Central memory CD8-positive, alpha-beta T cell (primary cell): ENCODE results near the gene RDM1.

ENCODE experiments used
- ATAC-seq: fragments of 150-1000 bp; cut with Tn5 transposase; replicated peaks from 2 replicates; pipeline ENCODE4 v1.10.0; 2022; ENCODE audit warnings: mild to moderate bottlenecking, moderate FRiP score, moderate number of reproducible peaks; ENCODE audit not compliant: poor library complexity, severe bottlenecking; ENCODE audit errors: extremely low read depth
- DNase-seq, 2 donors: peaks; one replicate each; pipeline ENCODE4 v3.0.0; 2021; ENCODE audit warnings: low spot score in 2 of 2
- H3K27ac Mint-ChIP-seq: one replicate; pipeline ENCODE4 v1.8.0; 2022; ENCODE audit warnings: low read depth, mild to moderate bottlenecking, moderate library complexity, mixed read lengths
- H3K27me3 Mint-ChIP-seq: one replicate; pipeline ENCODE4 v1.8.0; 2022; ENCODE audit warnings: mixed read lengths
- H3K36me3 Mint-ChIP-seq: one replicate; pipeline ENCODE4 v1.8.0; 2022; ENCODE audit warnings: mild to moderate bottlenecking, moderate library complexity, mixed read lengths; ENCODE audit not compliant: insufficient read depth
- H3K4me1 Mint-ChIP-seq: one replicate; pipeline ENCODE4 v1.8.0; 2022; ENCODE audit warnings: mixed read lengths
- H3K4me3 Mint-ChIP-seq: one replicate; pipeline ENCODE4 v1.8.0; 2022; ENCODE audit warnings: mild to moderate bottlenecking, moderate library complexity, mixed read lengths
- H3K9me3 Mint-ChIP-seq: one replicate; pipeline ENCODE4 v1.8.0; 2022; ENCODE audit warnings: mixed read lengths

Gene RDM1

DNA sequence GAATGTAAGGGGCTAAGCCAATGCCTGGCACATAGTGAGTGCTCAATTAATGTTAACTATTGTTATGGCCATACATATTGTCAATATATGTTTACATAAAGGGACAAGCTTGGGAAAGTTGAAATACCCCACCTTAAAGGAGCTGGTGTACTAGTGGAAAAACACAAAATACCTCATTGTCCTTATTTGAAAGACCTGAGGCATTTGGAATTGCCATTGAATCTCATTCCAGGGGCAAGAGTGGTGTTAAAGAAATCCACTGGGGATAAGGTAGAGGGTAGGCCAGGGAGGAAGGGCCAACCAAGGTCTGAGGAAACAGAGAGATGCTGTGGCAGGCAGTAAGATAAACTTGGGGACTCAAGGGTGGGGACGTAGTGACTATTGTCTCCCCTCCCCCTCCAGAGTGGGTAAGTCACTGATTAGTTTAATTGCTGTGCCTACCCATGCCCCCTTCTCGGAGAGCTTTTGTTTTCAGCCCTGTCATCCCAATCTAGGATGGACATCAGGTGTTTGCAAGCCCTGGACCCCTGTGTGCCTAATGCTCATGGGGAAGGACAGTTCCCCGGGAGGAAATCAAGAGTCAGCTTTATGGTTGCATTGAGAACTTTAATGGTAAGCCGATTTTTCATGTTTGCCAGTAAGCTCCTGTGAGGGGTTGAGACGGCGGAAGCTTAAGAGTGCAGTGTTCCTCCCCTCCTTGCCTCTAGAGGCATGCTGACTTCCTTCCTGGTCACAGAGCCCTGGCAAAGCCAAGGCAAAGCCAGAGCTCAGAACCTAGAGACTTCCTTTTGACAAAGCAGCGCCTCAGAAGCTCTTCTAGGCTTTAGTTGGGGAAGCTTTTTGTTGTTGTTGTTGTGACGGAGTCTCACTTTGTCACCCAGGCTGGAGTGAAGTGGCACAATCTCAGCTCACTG lies 59.4 kb downstream of the RDM1 start:
- Mint-ChIP-seq H3K27me3 (no peaks in the 10 kb centered on the region), H3K9me3 (no peaks in the 10 kb centered on the region), H3K4me1 (peaks cover 56% of the 10 kb centered on the region), H3K36me3 (peaks cover 62% of the 10 kb centered on the region), H3K27ac (peak overlapping the region; percentile 9), H3K4me3 (no peak overlapping the region)
- no peak for DNase-seq
- ATAC-seq = no peak

DNA sequence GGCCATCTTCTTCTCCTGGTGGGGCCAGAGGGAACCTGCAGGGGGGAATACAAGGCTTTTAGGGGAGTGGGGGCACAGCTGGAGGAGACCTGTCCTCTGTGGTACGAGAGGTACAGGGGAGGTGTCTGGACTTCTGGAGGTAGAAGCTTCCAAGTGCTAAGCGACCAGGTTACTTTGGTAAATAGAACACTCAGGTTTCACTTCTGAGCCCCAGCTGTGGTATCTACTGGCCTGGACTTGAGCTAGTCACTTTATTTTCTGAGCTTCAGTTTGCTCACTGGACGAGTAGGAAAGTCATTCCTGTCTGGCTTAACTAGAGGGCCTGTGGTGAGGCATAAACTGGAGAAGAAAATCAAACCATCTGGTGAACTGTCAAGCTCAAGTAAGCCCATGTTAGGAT lies 61.8 kb downstream of the RDM1 start, which contains the start of gene HEATR9:
Gene HEATR9 (minus strand): TSS at position 155 of the 400 bp plus-strand sequence. CDS start 149 bp downstream, at position 6.
- H3K9me3 Mint-ChIP-seq = no peaks in the 10 kb centered on the region
- ATAC-seq (no peak), DNase-seq (no peak)
- H3K27me3 Mint-ChIP-seq = no peaks in the 10 kb centered on the region
- no peak within 1 kb of the TSS for H3K4me3 Mint-ChIP-seq
- peak within 1 kb of the TSS; percentile 9 for H3K27ac Mint-ChIP-seq
- H3K4me1 Mint-ChIP-seq = peaks cover 51% of the 10 kb centered on the region
- H3K36me3 Mint-ChIP-seq = peaks cover 43% of the 10 kb centered on the region
